Measurements from ENCODE around the gene NRIP1.

Gene NRIP1

DNA sequence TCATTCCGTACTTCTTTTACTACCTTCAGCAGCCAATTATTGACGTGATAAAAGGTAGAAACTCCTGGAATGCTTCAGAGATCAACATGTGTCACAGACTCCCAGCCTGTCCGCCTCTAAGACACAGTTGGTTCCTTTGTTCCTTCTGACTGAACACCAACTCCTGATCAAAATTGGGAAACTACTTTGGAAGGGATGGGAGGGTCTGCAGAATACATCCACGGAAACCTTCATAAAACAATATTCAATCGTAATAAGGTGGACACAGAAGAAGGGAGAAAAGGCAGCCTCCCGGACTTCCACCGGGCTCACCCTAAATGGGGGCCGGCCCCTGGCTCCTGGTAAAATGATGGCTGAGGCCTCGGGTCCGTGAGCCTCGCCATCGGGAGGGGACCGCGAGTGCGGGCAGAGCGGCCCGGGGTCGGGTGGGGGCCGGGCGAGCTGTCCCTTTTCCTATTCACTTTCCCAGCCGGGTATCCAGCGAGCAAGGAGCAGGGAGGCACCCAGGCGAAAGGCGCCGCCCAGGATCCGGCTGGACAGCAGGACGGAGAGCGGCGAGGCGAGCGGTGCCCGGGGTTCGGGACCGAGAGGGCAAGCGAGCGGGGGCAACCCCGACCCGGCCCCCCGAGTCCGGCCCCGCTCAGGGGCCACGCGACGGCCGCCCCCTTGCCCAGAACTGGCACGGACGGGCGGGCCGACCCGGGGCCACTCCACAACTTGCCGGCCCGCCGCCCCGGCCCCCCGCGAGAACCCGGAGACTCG lies 805 bp downstream of the NRIP1 start:
- DNase-seq (ENCODE audit: low spot score): no peak

DNA sequence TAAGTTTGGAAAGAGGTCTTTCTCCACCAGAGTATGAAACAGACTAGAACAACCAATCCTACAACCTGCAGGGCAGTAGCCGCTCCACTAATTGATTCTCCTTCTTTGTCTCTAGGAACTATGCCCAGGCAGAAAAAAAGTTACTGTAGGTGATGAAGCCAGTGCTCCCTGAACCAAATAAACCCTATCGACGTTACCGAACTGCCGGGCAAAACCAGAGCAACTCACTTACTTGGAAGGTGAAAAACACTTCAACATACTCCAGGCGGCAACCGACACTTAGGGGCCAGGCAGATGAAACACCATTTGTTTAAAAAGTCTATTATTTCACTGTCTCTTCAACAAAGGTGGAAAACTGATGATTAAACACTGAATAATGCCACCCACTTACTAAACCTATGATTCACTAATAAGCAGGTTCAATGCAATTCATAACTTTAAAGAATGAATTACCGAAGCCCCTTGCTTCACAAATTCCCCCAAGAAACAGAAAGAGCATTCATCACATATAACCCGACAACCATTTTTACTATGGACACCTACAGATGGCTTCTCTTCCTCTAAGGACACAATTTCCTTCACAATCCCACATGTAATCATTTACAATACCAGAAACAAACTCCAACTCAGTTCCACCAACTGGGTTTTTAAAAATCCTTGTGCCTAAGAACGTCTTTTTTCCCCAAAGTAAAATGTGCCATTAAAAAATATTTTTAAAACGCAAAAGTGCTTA lies 1.6 kb downstream of the NRIP1 start:
- DNase-seq (ENCODE audit: low spot score): no peak

DNA sequence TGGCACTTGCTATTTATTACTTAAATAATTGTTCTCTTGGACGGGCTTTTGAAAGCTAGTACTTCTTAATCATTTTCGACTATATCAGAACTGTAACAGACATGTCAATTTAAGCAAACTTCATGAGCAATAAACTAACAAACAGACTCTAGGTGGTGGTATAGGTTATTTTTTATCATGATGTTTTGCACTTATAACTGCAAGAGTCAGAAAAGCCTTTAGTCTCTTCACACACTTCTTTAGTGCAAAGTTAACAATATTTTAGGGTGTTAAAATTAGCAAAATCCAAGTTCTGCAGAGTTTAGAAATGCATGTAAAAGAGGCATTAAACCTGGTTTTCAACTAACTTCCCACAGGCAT lies 2.2 kb downstream of the NRIP1 start:
- no peak for DNase-seq (ENCODE audit: low spot score)

DNA sequence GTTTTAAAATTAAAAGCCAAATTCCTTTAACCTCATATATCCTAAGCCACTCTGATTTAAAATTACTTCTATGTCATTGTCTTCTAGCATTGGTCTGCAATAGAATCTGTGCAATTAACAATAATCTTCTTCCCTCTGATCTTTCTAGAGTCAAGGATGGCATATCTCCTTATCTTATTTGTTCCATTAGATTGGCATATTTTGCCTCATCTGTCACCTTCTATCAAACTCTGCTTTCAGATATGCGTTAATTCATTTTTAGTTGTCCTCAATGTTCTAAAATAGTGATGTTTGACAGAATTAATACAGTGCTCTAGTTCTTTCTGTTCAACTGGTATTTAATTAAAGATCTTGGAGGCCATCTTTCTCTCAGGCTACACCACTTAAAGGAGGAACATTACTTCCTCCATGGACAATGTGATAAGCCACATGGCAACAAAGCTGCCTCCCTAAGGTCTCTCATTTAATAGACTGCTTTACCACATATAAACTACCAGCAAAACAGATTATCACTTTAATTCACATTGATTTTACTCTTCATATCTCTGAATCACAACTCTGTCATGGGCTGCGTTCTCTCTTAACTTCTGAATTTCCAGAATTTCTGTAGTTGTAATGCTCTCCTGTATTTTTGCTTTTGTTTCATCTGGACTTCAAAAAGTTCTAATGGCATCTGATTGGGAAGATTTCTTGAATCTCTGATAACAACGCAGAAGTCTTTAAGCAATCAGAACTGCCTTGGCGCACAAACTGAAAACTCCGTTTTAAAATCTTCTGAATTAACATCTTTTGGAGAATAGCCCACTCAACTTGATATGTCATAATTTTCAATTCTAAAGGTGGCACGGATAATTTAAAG lies 2.8 kb downstream of the NRIP1 start:
- DNase-seq (ENCODE audit: low spot score): no peak

DNA sequence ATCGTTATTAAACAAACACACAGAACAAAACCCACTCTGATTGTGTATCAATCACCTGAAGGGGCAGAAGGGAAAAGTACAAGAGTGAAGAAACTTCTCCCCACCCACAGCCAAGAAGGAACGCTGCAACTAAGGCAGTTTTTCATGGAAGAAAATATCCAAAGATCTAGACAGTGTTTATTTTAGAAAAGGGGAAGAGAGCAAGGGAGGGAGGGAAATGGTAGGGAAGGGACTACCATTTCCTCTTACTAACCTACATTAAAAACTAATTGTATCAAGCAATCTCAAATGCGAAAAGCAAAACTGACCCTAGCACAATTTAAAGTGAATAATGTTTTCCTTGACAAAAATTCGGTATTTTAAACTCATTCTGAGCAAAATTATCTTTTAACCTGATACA lies 3.5 kb downstream of the NRIP1 start:
- no peak for DNase-seq (ENCODE audit: low spot score)

DNA sequence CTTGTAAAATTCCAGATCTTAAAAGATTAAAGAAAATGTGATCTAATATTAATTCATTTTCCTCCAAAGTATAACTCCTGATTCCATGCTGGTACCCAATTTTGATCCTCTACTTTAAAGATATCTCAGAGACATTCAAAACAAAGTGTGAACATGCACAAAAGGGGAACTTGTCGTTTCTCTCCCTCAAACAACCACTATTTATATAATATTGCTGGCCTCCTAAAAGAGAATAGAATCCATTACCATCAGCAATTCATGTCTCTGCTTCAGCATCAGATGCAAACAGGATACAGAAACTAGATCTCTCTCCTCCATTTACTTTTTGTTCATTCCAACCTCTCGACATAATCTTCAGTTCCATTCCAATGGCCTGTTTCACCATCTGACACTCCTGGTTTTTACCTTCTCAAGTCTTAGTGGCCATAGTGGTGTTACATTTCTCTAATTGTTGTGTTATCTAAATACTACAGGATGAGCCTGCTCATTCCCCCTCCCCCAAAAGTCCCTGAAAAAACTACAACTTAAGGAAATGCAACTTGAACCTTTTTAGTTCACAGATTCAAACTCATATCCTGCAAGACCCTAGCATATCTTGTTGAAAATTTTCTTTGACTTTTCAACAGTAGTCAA lies 4.1 kb downstream of the NRIP1 start:
- no peak for DNase-seq (ENCODE audit: low spot score)

DNA sequence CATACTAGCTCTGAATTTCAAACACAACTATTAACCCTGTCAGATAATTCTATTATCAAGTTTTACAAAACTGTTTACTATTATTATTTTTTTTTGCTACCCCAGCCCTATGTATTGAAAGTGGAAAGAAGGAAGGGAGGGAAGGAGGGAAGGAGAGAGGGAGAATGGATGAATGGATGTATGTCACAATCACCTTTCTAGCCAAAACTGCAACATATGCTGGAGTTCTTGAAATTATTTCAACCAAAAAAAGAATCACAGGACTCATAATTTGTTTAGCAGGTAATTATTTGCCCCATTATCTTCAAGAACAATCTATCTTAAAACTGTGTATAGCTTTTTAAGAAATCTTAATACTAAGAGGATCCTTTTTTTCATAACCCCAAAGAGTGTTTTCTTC lies 5.4 kb downstream of the NRIP1 start:
- no peak for DNase-seq (ENCODE audit: low spot score)

DNA sequence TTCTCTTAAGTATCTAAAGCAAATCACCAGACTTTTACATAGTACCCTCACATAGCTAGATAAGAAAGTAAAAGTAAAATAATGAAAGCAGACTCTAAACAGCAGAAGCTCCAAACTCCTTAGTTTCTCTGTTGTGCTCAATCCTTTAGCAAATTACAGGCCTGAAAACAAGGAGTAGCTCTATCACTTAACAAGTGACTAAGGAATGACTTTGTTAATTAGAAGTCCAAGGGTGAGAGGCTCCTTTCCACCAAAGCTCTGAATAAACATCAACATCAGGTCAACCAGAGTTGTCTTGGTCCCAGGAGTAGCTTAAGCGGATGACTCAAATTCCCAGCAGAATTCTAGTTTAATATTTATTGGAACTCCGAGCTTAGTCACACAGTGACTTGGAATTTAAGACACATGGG lies 5.9 kb downstream of the NRIP1 start:
- no peak for DNase-seq (ENCODE audit: low spot score)

DNA sequence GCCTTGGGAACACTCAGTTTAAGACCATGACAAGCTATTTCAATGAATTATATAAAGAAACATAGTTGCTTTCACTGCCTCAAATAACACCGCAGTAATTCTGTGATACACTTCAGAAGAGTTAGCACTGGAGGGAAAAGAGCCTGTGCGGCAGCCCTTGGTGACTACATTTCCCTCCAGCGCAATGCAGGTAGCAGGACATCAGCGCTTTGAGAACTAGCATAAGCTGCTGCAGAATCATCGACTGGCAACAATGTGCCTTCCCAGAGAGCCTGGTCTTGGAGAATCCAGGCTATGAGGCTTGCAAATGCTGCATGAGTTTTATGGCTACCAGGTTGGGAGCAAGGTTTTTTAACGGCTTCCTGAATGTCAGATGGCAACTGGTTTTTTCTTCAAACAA lies 7.5 kb downstream of the NRIP1 start:
- DNase-seq (ENCODE audit: low spot score): no peak

DNA sequence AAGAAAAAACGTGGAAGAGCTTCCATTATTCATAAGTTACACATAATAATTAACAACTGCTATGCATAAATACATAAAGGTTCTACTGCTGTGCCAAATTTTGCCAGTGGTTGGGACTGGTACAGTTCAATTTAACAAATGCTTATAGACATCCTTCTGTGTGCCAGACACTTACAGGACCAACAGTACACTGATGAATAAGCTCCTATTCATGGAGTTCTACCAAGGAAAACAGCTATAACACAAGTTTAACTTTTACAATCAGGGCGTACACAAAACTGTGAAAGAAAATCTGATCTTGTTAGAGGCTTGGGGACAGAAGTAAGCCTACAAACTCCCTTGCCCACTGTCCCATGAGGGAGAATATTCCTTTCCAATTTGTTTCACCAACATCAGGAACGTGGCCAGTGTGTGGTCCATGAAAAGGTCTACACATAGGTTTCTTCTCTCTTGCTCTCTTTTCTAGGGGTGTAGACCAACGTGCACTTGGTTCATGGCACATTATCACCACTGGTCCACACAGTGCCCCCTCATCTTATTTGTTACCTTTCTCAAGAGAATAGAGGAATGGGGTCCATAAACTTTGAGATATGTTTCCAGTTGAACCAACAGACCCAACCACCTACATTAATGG lies 10.1 kb downstream of the NRIP1 start:
- no peak for DNase-seq (ENCODE audit: low spot score)

DNA sequence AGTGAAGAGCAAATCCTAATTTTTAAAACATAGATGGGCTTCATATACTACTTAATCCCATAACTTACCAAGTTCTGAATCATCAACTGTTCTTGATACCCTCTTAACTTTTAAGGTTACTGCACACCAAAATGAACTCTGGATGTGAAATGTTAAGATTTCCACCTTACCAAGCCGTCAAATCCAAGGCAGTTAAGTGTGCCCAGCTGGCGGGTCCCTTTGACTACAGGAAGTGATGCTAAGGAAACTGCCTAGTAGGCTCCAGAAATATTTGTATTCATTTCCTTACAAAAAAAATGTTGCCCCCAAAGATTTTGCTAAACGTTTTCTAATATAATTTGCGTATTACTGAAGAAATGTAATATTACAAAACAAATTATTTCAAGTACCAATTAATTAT lies 10.7 kb downstream of the NRIP1 start:
- no peak for DNase-seq (ENCODE audit: low spot score)

DNA sequence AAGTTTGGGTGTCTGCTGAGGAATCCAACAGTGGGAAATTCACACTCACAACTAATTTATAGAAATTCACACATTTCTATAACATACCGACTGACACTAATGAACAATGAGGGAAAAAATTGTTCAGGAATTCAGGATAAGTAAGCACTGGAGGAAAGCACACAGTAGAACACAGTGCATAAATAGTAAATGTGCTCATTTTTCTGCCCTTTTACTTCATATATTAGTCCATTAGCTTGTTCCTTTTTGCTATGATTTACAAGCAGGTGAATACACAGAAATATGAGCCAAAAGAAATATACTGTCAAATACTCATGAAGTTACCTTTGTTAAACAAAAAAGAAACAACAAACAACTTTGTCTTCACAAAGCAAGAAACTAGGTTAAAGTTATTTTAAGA lies 11.3 kb downstream of the NRIP1 start:
- no peak for DNase-seq (ENCODE audit: low spot score)

DNA sequence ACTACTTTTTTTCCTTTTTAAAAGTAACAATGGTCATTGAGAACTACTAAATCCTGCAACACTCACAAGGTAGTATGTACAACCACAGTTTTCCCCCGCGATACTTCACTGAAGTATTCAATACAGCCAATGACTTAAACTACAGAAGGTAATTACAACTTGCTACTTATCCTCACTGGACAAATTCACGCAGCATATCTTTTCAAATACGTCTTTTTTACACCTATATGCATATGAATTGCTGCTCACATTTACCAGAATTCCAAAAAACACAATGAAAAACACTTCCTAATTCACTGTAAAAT lies 12.4 kb downstream of the NRIP1 start:
- no peak for DNase-seq (ENCODE audit: low spot score)

DNA sequence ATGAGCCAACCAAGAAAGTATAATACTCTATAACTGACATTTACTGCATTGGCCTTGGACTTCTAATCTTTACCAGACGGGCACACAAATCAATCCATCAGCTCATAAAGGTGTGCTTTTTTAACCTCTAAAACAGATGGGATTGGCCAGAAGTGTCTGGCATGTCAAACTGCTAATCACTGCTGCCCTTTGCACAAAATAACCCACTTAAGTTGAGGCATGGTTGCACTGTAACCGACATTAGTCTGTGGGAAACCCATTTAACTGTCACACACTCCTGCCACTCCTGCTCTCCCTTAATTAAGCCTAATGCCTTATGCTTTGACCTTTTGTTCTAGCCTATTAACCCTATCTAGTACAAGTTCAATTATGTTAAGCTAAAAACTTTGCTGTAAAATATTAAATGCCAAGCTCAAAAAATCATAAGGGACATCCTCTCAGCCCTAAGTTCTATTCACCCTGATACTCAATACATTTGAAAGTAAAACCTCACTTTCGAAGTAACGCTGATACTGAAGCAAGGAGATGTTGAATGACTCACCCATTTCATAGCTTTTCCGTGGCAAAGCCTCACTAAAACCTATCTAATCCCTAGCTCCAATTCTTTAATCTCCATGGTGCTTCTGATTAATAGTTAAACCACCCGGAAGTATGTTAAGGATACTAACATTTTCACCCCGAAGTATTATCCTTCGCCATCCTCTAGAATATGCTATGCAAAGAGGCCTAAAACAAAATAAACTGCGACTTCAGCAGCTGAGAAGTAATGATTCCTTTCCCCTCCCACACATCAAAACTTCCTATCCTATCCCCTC lies 12.9 kb downstream of the NRIP1 start:
- no peak for DNase-seq (ENCODE audit: low spot score)

DNA sequence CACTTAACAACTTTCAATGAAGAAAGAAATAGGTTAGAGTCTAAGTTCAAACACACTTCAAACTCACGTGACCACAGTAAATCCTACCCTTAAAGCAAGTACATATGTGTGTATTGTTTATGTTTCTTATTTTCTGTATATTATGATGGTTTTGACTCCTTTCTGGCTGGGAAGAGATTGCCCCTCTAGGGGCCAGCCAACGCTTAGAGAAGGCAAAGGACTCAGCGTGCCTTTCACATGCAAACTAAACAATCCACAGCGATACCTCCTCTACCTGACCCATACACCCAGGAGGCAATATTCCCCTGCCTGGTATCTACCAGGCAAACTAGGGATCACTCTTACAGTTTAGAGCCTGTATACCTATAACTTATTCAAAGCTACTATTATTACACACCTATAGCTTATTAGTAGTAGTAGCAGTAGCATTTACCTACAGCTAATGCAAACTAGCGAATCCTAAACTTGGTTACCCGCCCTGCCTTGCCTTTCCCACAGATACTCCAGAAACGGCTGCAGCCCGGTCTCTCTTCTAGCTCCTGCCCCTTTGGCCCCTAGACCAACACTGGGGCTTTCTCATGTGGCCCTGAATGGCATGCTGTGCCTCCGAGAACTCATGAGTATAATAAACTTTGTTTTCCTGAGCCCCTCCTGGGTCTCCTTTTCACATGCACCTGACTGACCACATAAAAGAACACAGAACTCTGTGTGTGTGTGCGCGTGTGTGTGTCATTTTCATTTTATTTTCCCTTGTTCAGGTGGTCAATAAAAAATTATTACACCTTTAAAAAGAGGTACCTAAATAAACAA lies 14.0 kb downstream of the NRIP1 start:
- DNase-seq (ENCODE audit: low spot score): no peak

DNA sequence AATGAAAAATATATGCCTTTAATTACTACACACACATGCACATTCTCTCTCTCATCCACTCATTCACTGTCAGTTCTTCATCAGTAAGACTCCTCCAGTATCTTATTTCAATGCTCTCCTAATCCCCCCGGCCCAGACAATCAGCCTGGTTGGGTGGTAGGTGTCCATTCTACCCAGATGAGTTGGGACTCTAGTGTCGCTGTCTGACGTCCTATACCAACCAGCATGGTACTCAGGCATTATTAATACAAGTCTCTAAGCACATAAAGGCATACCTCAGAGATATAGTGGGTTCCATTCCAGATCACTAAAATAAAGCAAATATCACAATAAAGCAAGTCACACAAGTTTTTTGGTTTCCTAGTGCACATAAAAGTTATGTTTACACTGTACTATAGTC lies 19.8 kb downstream of the NRIP1 start:
- no peak for DNase-seq (ENCODE audit: low spot score)

DNA sequence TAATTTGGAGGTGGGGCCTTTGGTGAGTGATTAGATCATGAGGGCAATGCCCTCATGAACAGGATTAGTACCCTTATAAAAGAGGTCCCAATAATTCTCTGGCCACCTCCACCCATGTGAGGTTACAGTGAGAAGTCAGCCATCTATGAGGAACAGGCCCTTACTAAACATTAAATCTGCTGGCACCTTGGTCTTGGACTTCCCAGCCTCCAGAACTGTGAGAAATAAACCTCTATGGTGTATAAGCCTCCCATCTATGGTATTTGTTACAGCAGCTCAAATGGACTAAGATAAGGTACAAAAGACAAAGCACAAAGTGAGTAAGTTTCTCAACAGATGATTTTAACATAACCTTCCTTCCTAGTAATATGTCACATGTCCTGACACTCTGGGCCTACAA lies 22.3 kb downstream of the NRIP1 start:
- DNase-seq (ENCODE audit: low spot score): no peak

DNA sequence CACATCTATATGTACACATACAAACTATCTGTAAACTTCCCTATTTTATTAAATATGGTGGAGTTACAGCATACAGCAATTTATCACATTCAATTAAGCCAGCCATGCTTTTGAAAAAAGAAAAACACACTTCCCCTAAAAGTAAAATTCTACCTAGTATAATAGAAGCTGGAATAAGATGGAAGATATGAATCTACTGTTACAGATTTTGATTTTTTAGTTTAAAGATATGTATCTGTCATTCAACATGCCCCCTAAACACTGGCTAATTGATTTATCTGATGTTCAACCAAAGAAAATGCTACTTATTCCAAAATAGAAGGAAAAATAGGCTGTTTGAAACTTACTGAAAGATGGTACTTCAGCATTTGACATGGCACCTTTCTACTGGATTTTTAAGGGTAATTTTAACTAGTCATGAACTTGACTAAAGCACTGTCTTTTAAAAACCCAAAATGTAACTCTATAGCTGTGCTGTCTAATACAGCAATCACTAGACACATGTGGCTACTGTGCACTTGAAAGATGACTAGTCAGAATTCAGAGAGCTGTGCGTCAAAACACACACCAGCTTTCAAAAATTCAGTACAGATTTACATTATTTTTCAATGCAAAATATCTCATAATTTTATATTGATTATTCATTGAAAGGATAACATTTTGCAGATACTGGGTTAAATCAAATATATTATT lies 25.0 kb downstream of the NRIP1 start:
- no peak for DNase-seq (ENCODE audit: low spot score)

DNA sequence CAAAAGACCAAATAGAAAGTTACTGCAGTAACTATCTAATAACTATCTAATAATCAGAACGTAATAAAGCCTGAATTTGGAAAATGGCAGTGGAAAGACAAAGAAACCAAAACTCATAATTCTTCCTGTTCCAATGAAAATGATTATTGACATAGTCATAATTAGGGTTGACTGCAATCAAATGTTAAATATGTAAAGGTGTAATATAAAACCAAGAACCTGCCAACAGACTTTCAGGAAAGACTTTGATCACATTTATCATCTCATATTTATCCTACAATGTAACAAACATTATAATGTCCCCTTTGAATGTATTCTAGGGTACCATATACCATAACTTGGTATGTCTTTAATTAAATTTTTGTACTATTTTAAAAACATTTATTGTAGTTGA lies 26.9 kb downstream of the NRIP1 start:
- DNase-seq (ENCODE audit: low spot score): no peak

All from D341Med (cell line).